NCI-H2227 treated with DMSO at 0.1 percent for 48 hours (cell line): ENCODE data around the gene CINP.
"Not testable (repeated sequence)": the region's sequence is repeated elsewhere in the genome, so short reads cannot be mapped to it uniquely, and the experiment has no call there.

Source experiments
- DNase-seq: peaks from one replicate; lab custom pipeline; 2025; lab: John Stamatoyannopoulos, UW

CINP gene

DNA sequence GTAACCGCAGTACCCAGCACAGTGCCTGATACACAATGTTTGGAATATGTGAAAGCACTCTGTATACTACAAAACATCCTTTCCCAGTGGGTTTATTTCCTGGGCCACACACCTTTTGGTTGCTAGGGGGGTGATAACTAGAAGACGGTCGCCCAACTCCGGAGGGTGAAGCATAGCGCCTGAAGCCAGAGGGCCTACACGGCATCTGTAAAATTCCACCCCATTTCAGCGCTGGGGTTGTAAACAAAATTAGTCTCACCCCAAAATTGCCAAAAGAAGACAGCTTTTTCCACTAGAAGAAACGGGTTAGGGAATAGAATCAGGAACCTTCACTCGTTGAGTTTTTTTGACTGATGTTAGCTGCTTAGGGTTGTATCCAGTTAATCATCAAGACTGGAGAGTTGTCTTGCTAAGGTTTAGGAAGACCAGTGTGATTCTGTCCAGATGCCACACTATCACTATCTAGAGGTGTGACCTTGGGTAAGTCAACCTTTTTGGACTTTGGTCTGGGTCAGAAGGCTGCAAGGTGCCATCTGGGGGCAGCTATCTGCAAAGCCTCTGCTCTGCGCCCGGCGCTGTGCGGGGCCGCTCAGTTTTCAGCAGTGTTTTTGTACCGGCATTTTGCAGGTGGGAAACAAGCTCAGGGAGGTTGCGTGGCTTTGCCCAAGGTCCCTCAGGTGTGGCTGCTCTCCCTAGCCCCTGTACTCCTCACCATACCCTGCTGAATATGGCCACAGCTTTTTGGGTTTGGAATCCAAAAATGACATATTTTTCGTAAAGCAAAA is 41.8 kb downstream of the CINP start:
- DNase-seq: no peak

DNA sequence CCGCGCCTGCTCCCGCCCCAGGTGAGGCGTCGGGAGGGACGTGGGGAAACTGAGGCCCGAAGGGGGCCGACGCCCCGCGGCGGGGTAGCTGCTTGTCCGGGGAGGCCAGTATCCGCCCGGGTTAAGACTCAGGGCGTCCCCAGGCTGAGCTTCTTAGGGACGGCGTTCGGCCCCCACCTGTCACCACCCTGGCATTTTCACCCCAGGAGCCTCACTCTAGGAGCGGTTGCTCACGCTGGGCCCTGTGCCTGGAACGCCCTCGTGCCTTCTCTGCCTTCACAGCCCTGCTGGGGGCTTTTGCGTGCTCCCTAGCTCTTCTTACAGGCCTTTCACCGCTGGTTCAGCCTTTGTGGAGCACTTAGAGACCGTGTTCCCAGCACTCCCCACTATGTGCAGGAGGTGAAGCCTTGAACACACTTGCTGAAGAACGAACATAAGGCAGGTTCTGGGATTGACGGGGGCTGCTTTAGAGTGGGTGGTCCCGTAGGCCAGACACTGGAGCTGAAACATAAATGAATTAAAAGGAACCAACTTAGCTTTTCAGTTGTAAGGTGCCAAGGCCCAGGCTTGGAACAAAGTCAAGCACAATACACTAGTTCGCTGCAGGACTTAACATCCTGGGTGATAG is 42.5 kb downstream of the CINP start:
- no peak for DNase-seq

DNA sequence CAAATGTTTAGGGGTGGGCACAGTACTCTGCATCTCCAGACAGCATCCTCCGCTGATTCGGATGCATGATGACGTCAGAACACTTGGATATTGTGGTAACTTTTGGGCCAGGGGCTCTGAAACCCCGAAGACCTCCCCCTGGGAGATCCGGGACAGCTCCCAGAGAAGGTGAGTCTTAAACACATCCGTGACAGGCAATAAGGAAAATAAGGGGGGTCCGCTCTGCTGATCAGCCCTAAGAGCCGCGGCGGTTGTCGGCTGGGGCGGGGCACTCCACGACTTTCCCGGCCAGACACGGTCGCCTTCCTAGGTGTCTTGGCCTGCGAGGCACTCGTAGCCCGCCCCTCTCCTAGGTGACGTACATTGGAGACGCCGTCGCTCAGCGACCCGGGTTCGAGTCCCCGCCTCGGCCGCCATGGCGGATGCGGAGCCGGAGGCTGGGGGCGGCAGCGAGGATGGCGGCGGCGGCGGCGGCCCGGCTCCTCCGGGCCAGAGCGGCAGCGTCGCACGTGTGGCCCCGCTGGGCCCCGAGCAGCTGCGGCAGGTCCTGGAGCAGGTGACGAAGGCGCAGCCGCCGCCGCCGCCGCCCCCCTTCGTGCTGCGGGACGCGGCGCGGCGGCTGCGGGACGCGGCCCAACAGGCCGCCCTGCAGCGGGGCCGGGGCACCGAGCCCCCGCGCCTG is 43.2 kb downstream of the CINP start, which contains the start of gene ZNF839:
Gene ZNF839 (plus strand): TSS at position 396 of the 682 bp plus-strand sequence. CDS start 20 bp downstream, at position 416.
- peak; percentile 79 for DNase-seq

DNA sequence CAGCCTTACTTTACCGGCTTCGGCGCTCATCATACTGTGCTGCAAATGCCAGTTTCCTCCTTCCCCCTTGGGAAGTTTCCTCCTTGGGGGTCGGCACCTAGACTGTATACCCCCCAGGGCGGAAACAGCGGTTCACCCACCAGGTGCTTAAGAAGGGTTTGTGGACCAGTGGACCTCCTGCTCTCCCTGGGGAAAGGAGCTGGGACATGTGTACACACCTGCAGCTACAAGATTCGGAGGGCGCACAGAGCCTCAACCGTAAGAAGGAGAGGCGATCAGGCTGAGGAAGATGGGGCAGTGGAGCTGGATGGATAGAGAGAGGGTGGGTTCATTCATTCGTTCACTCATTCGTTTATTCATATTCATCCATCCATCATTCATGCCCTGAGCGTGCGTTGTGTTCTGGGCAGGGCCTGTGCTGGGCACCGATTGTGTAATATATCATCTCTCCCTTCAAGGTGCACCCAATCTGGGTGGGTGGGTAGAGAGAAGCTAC is 43.9 kb downstream of the CINP start:
- no peak for DNase-seq

DNA sequence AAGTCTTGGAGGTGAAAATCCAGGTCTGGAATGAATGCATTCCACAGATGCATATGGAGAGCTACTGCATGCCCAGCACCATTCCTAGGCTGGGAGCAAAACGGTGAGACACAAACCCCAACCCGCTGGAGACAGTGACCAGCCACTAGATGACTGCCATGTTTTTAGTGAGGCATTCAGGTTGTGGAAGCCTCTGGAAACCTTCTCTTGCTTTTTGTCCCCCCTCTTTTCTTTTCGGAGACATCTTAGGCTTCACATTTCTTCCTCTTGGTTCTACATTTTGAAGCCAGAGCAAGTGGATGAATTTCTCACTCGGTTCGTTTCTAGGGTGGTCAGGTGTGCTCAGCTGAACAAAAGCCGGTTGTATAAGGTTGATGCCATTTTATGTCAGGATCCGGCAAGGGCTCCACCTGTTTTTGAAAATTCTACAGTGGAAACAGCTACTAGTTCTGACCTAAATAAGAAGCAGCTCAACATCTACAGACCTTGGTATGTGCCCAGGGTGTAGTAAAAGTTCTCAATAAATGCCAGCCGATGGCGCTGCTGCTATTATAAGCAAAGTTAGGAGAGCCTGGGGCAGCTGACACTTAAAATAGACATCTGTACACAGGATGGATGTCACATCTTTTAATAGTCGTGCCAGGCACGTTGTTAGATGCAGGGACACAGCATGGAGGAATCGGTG is 45.0 kb downstream of the CINP start:
- peak; percentile 22 for DNase-seq

DNA sequence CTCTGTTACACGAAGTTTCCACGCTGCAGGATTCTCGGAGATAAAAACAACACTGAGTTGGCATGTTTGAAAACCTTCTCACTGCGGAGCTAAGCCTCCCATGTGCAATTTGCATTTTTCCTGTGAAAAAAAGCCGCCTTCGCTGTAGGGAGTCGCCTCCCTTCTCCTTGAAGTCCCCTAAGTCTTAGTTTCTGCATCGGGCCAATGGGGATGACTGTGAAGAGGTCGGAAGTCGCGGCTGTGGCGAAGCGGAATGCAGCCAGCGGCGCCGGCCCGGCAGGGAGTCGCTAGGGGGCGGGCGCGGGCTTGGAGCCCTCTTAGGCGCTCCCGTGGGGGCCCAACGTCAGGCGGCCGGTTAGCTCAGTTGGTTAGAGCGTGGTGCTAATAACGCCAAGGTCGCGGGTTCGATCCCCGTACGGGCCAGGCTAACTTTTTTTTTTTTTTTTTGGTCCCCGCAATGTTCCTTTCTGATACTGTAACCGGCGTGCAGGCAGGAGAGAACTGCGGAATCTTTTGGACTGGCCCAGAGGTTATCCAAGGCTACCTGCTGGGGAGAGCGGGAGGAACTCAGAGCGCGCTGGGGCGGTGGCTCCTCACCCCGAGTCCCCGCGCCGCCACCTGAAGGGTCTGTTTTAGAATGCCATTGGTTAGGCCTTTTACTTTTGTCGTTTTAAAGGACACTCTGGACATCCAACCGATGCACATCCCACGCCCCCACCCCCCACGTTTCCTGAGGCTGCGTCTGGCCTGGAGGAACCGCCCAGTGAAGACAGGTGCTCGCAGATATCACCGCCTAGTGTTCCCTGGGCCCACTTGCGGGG is 45.7 kb downstream of the CINP start:
- peak; percentile 92 for DNase-seq

DNA sequence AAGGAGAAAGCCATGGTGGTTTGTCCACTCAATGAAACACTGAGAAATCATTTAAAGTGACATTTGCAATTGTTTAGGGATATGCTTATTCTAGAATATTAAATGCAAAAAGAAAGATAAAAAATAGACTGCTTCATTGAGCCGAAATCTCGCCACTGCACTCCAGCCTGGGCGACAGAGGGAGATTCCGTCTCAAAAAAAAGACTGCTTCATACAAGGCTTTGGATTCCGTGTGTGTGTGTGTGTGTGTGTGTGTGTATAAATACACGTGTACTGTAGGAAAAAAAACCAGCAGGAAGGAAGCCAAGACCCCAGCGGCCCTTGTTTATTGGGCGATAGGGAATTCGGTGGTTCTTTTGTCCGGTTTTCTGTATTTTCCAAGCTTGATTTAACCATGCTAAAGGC is 46.4 kb downstream of the CINP start:
- peak; percentile 92 for DNase-seq

DNA sequence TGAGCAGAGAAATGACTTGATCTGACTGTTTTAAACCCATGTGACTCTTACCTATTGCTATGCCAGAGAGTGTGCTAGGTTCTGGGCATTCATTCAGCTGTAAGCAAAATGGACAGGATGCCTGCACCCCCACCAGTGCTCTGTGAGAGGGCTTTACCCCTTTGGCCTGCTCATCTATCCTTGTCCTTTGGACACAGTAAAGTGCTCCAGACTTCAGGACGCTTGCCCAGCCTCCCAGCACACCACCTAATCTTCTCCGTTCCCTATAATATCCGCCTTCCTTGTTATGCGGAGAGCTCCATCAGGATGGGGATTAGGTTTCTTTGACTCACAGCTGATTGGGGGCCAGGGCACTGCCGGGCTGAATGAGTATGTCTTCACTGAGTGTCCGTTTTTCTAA is 47.6 kb downstream of the CINP start:
- no peak for DNase-seq

DNA sequence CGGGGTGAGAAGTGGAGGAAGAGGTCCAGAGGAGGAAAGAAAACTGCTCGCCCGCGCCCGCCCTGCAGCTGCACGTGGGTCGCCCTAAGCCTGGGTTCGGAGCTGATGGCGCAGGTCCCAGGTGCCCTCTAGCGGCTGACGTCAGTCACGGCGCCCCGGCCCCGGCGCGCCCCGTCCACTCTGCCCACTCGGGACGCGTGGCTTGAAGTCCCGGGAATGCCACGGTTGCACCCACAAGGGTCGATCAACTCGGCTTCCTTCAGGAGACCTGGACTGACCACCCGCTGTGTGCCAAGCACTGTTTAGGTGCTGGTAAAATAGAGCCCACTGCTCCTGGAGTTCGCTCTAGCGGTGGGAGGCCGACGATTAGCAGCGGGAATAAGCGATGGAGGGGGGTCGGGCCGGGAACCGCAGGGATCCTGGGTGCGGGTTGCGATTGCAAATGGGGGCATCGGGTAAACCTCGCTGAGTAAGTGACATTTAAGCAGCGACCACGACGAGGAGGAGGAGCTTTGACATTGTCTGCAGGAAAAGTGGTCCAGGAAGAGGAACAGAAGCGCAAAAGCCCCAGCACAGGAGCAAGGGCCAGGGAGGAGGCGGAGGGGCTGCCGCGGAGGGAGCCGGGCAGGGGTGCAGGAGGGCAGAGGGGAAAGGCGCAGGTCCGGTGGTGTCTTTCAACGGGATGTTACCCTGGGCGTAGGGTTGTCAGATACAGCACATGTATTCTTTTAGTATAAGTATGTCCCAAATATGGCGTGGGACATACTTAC is 48.3 kb downstream of the CINP start:
- peak; percentile 78 for DNase-seq

DNA sequence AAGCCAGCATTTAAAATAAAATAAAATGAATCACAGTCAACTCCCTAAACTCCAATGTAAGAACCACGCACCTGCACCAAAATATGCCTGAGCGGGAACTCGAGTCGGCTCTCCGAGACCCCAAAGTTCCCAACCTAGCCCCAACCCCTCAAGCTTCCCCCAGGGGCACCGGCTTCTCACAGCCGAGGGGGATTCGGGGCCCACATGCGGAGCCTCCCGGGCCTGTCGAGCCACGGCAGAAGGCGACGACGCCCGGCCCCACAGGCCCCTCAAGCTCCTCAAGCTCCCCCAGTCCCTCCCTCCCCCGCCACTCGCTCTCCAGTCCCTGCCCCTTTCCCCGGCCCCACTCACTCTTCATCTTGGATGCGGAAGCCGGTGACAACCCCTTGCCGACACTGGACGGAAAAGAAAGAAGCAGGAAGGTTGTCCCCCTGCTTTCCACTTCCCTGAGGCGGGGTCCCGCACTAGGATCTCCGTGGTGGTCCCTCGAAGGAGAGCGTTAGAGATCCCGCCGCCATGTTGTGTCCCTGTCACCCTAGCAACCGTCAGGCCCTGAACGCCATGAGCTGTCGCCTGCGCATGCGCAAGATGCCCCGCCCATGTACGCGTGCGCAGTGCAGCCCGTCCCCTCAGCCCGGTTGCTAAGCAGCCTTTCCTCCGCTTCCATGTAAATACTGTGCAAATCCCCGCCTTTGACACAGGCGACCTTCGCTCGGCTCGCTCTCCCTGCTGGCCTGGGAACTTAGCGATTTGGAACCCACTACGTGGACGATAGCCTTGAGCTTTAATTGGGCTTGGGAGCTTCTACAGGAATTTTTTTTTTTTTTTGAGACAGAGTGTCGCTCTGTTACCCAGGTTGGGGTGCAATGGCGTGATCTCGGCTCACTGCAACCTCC is 57.8 kb downstream of the CINP start, which contains the start of gene MOK:
Gene MOK (minus strand): TSS at position 554 of the 896 bp plus-strand sequence. CDS start 196 bp downstream, at position 358.
- peak; percentile 98 for DNase-seq

DNA sequence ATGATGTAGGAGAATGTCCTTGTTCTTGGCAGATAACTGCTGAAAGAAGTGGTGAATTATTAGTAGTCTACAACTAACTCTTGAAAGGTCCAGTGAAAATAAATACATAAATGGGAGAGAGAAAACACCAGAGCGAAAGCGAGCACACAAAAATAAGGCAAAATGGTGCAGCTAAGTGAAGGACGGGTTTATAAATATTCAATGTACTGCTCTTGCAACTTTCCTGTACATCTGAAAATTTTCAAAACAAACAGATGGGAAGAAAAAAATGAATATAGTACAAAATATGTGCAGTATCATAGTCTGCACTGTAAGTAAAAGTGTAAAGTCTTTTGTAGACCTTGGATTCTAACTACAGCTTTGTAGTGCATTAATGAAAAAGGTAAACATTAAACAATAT is 59.0 kb downstream of the CINP start:
- no peak for DNase-seq

DNA sequence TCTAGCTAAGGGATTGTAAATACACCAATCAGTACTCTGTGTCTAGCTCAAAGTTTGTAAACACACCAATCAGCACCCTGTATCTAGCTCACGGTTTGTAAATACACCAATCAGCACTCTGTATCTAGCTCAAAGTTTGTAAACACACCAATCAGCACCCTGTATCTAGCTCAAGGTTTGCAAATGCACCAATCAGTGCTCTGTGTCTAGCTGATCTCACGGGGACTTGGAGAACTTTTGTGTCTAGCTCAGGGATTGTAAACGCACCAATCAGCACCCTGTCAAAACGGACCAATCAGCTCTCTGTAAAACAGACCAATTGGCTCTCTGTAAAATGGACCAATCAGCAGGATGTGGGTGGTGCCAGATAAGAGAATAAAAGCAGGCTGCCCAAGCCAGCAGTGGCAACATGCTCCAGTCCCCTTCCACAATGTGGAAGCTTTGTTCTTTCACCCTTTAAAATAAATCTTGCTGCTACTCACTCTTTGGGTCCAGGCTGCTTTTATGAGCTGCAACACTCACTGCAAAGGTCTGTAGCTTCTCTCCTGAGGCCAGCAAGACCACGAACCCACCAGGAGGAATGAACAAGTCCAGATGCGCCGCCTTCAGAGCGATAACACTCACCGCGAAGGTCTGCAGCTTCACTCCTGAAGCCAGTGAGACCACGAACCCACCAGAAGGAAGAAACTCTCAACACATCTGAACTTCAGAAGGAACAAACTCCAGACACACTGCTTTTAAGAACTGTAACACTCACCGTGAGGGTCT is 64.2 kb downstream of the CINP start:
- DNase-seq: not testable (repeated sequence)
